H1 (cell line): ENCODE data around the gene EPB42. TPM values are rescaled to one million over a fixed set of nuclear protein-coding genes. Genes with fewer than 3 reads are reported as not detected.

ENCODE experiments used
- CTCF ChIA-PET: fragments of 300-600 bp; sonication (Branson Sonifier 250); formaldehyde crosslinking; loops from one replicate; lab custom pipeline; 2021; ENCODE audit not compliant: partially characterized antibody; lab: Charles Lee
- POLR2A ChIA-PET: fragments of 300-600 bp; sonication (Branson Sonifier 250); formaldehyde crosslinking; loops from one replicate; lab custom pipeline; 2021; ENCODE audit warnings: inconsistent platforms; ENCODE audit not compliant: partially characterized antibody; lab: Charles Lee
- DNase-seq, 2 experiments: peaks; one replicate each; pipeline versions ENCODE4 v3.0.0 to v3.0.0-alpha.2; 2010 to 2022; ENCODE audit warnings: low spot score in 2 of 2, low read depth in 1 of 2, mixed read lengths in 1 of 2
- FAIRE-seq: peaks from 2 replicates; lab custom pipeline; 2011; peaks lifted over from hg19 to GRCh38; lab: Jason Lieb, UNC
- H2AFZ ChIP-seq: 2 replicates; pipeline ENCODE4 v1.8.1; 2012; ENCODE audit warnings: low read length, inconsistent platforms
- H2AK5ac ChIP-seq: 2 replicates; pipeline ENCODE4 v1.6.1; 2013; ENCODE audit warnings: low read depth, low read length
- H2BK120ac ChIP-seq: replicated peaks from 2 replicates; pipeline ENCODE3; 2013; ENCODE audit warnings: low read depth, low read length, inconsistent platforms
- H2BK12ac ChIP-seq: 2 replicates; pipeline ENCODE4 v1.6.1; 2013; ENCODE audit warnings: low read depth, low read length
- H2BK15ac ChIP-seq: 2 replicates; pipeline ENCODE4 v1.6.1; 2013; ENCODE audit warnings: low read length
- H2BK20ac ChIP-seq: 2 replicates; pipeline ENCODE4 v1.6.1; 2013; ENCODE audit warnings: low read length
- H2BK5ac ChIP-seq: 2 replicates; pipeline ENCODE4 v1.6.1; 2013; ENCODE audit warnings: low read depth, low read length
- H3K14ac ChIP-seq: 2 replicates; pipeline ENCODE4 v1.6.1; 2013; ENCODE audit warnings: inconsistent platforms; ENCODE audit not compliant: insufficient read length
- H3K18ac ChIP-seq: 2 replicates; pipeline ENCODE4 v1.6.1; 2013; ENCODE audit warnings: low read length; ENCODE audit errors: extremely low read depth
- H3K23ac ChIP-seq: 2 replicates; pipeline ENCODE4 v1.6.1; 2013; ENCODE audit warnings: inconsistent platforms; ENCODE audit not compliant: insufficient read length
- H3K23me2 ChIP-seq: 2 replicates; pipeline ENCODE4 v1.6.1; 2013; ENCODE audit warnings: low read depth, low read length
- H3K27ac ChIP-seq: 2 replicates; pipeline ENCODE4 v1.6.1; 2011; ENCODE audit warnings: low read depth, low read length, inconsistent platforms
- H3K27me3 ChIP-seq, 4 experiments: replicated peaks in 1 of 4; 1 replicate in 1 of 4; 2 replicates in 3 of 4; pipeline versions ENCODE4 v1.6.1 to v1.8.1; 2011 to 2013; ENCODE audit warnings: low read length in 3 of 4, mild to moderate bottlenecking in 3 of 4, inconsistent platforms in 2 of 4, mixed read lengths in 2 of 4, moderate library complexity in 1 of 4; ENCODE audit not compliant: control insufficient read depth in 3 of 4, insufficient read depth in 3 of 4; ENCODE audit errors: extremely low read depth in 1 of 4
- H3K36me3 ChIP-seq, 4 experiments: 2 replicates each; pipeline versions ENCODE4 v1.6.1 to v1.8.1; 2011 to 2013; ENCODE audit warnings: mild to moderate bottlenecking in 4 of 4, low read length in 3 of 4, moderate library complexity in 2 of 4, control low read depth in 1 of 4, inconsistent platforms in 1 of 4; ENCODE audit not compliant: insufficient read depth in 4 of 4, control insufficient read depth in 2 of 4
- H3K4ac ChIP-seq: replicated peaks from 2 replicates; pipeline ENCODE3; 2013; ENCODE audit warnings: low read length, low read depth, mixed read lengths, inconsistent platforms; ENCODE audit not compliant: insufficient read length
- H3K4me1 ChIP-seq, 4 experiments: replicated peaks in 1 of 4; 1 replicate in 1 of 4; 2 replicates in 3 of 4; pipeline versions ENCODE4 v1.6.1 to v1.8.1; 2011 to 2013; ENCODE audit warnings: low read length in 3 of 4, inconsistent platforms in 2 of 4, mixed read lengths in 1 of 4; ENCODE audit not compliant: insufficient read depth in 4 of 4, control insufficient read depth in 3 of 4
- H3K4me2 ChIP-seq, 2 experiments: 2 replicates each; pipeline versions ENCODE4 v1.6.1 to v1.8.1; 2011 to 2013; ENCODE audit warnings: low read depth in 2 of 2, low read length in 2 of 2, control low read depth in 1 of 2, inconsistent platforms in 1 of 2, mild to moderate bottlenecking in 1 of 2; ENCODE audit not compliant: insufficient read depth in 1 of 2
- H3K4me3 ChIP-seq, 4 experiments: fragments of 200-600, 300-600 bp in 1 of 4; sonication (generic), shearing (Covaris generic), sonication (Bioruptor Twin) in 1 of 4; 2 replicates each; pipeline versions ENCODE4 v1.5.1 to v1.8.1; 2011 to 2016; ENCODE audit warnings: low read length in 4 of 4, low read depth in 3 of 4, control low read depth in 2 of 4, inconsistent platforms in 2 of 4, mild to moderate bottlenecking in 2 of 4, mixed read lengths in 1 of 4, moderate library complexity in 1 of 4; ENCODE audit not compliant: insufficient read depth in 2 of 4; ENCODE audit errors: extremely low read depth in 1 of 4
- H3K56ac ChIP-seq: replicated peaks from 2 replicates; pipeline ENCODE3; 2013; ENCODE audit warnings: low read depth, mild to moderate bottlenecking, mixed read lengths, low read length, inconsistent platforms; ENCODE audit not compliant: insufficient read length
- H3K79me1 ChIP-seq: 2 replicates; pipeline ENCODE4 v1.6.1; 2013; ENCODE audit warnings: low read depth, low read length, control low read depth
- H3K79me2 ChIP-seq, 2 experiments: 2 replicates each; pipeline versions ENCODE4 v1.6.1 to v1.8.1; 2012 to 2013; ENCODE audit warnings: low read length in 2 of 2, mild to moderate bottlenecking in 2 of 2, inconsistent platforms in 1 of 2; ENCODE audit not compliant: insufficient read depth in 2 of 2, control insufficient read depth in 1 of 2
- H3K9ac ChIP-seq, 4 experiments: replicated peaks in 1 of 4; 1 replicate in 1 of 4; 2 replicates in 3 of 4; pipeline versions ENCODE4 v1.6.1 to v1.8.1; 2011 to 2013; ENCODE audit warnings: low read depth in 3 of 4, low read length in 3 of 4, control low read depth in 2 of 4, mild to moderate bottlenecking in 2 of 4, moderate library complexity in 2 of 4, inconsistent platforms in 1 of 4; ENCODE audit errors: extremely low read depth in 1 of 4
- H3K9me3 ChIP-seq, 2 experiments: 2 replicates each; pipeline versions ENCODE4 v1.6.1 to v1.8.1; 2012 to 2013; ENCODE audit warnings: mild to moderate bottlenecking in 2 of 2, moderate library complexity in 2 of 2, control low read depth in 1 of 2, inconsistent platforms in 1 of 2, low read depth in 1 of 2, low read length in 1 of 2, mixed read lengths in 1 of 2; ENCODE audit not compliant: insufficient read depth in 2 of 2
- H4K20me1 ChIP-seq, 2 experiments: replicated peaks in 1 of 2; 2 replicates each; pipeline versions ENCODE3 to v1.8.1; 2011 to 2013; ENCODE audit warnings: inconsistent platforms in 2 of 2, low read length in 2 of 2, mild to moderate bottlenecking in 1 of 2; ENCODE audit not compliant: insufficient read depth in 2 of 2, control insufficient read depth in 1 of 2
- H4K5ac ChIP-seq: 2 replicates; pipeline ENCODE4 v1.6.1; 2013; ENCODE audit warnings: low read length, low read depth, mixed read lengths, inconsistent platforms; ENCODE audit not compliant: insufficient read length
- H4K8ac ChIP-seq: 2 replicates; pipeline ENCODE4 v1.8.0; 2013; ENCODE audit warnings: mild to moderate bottlenecking, moderate library complexity, low read length, inconsistent platforms; ENCODE audit not compliant: insufficient read depth; ENCODE audit errors: extremely low read depth
- H4K91ac ChIP-seq: replicated peaks from 2 replicates; pipeline ENCODE3; 2013; ENCODE audit warnings: low read length, mixed read lengths, inconsistent platforms; ENCODE audit not compliant: insufficient read length
- BCL11A ChIP-seq, 2 experiments: IDR thresholded peaks; one replicate each; pipeline ENCODE4 v1.6.1; 2011; ENCODE audit warnings: low read depth in 2 of 2, low read length in 2 of 2, mild to moderate bottlenecking in 2 of 2
- CBX5 ChIP-seq: fragments of 300-800, 300-1000 bp; sonication (generic); IDR thresholded peaks from 2 replicates; pipeline ENCODE4 v1.7.1; 2016; ENCODE audit warnings: antibody characterized with exemption, low read length, low read depth
- E2F6 ChIP-seq: IDR thresholded peaks from 2 replicates; pipeline ENCODE4 v1.6.1; 2012; ENCODE audit warnings: inconsistent platforms
- EZH2 ChIP-seq: fragments of 200-600 bp; sonication (generic); IDR thresholded peaks from 2 replicates; pipeline ENCODE4 v1.7.1; 2012; ENCODE audit warnings: low read depth, mild to moderate bottlenecking, moderate library complexity, low read length, inconsistent platforms; ENCODE audit not compliant: severe bottlenecking
- FOSL1 ChIP-seq: IDR thresholded peaks from 2 replicates; pipeline ENCODE4 v1.6.1; 2011; ENCODE audit warnings: mild to moderate bottlenecking, low read depth, low read length, moderate library complexity; ENCODE audit not compliant: insufficient read depth
- KDM5A ChIP-seq: fragments of 200-600 bp; IDR thresholded peaks from 2 replicates; pipeline ENCODE4 v1.7.1; 2012; ENCODE audit warnings: mild to moderate bottlenecking, low read length, inconsistent platforms, mixed read lengths
- RBBP5 ChIP-seq: IDR thresholded peaks from 2 replicates; pipeline ENCODE4 v1.7.1; 2012; ENCODE audit warnings: low read depth, mild to moderate bottlenecking, inconsistent platforms, low read length, moderate library complexity, borderline replicate concordance
- SAP30 ChIP-seq: fragments of 300-600 bp; sonication (generic); IDR thresholded peaks from 2 replicates; pipeline ENCODE4 v1.7.1; 2012; ENCODE audit warnings: low read length, moderate library complexity, mild to moderate bottlenecking, inconsistent platforms; ENCODE audit not compliant: insufficient read depth, insufficient replicate concordance
- SP2 ChIP-seq: IDR thresholded peaks from 2 replicates; pipeline ENCODE4 v1.6.1; 2012; ENCODE audit warnings: mild to moderate bottlenecking, low read length, inconsistent platforms
- TBP ChIP-seq: IDR thresholded peaks from 2 replicates; pipeline ENCODE4 v1.6.1; 2011; ENCODE audit warnings: low read depth, low read length, improper control_type of control experiment
- ZNF274 ChIP-seq: IDR thresholded peaks from 2 replicates; pipeline ENCODE4 v1.7.0; 2012; ENCODE audit warnings: low read length, borderline replicate concordance; ENCODE audit errors: extremely low read depth
- WGBS, 2 experiments: shearing (Covaris generic) in 1 of 2; methylation state at CpG; one replicate each; pipeline versions ENCODE4 v1.1.6 to v1.1.7; 2013 to 2015; ENCODE audit warnings: low lambda C conversion rate in 2 of 2, mixed read lengths in 2 of 2, inconsistent platforms in 1 of 2, low coverage in 1 of 2, missing lambda C conversion rate in 1 of 2; ENCODE audit not compliant: insufficient replicate concordance in 2 of 2, insufficient coverage in 1 of 2, insufficient read length in 1 of 2; ENCODE audit errors: extremely low coverage in 1 of 2, missing lambda C conversion rate in 1 of 2; 5-methylcytosine and 5-hydroxymethylcytosine counted together
- polyA plus RNA-seq, 7 experiments: library from polyadenylated mRNA; depleted of rRNA in 3 of 7; stranded (reverse) in 5 of 7; unstranded in 2 of 7; fragments of >200 nt in 5 of 7; fragments of 200-250 nt in 2 of 7; gene quantifications; 1 replicate in 5 of 7; 2 replicates in 1 of 7; 4 replicates in 1 of 7; pipeline versions ENCODE4 v1.2.1 to v1.2.3, GENCODE V29; 2011 to 2013; ENCODE audit warnings: missing spikeins in 2 of 7, mixed read lengths in 2 of 7
- total RNA-seq: library from RNA; stranded (reverse); fragmentation: NEBNext Ultra II Directional; extraction: Animal tissue kit (Norgen Biotek cat#: 25700); gene quantifications from 2 replicates; pipeline ENCODE4 v1.2.1, GENCODE V29; 2021

The EPB42 gene
- total and polyA plus RNA-seq, 2 of the 8 experiments (the other 6 are each of a cell fraction or from before 2014, with no cell fraction given): not detected

GRCh38 chr15:43184407-43185124 lies 36.3 kb downstream of the EPB42 start:
- H3K4ac ChIP-seq: no peak overlapping the region
- CTCF ChIA-PET: interaction anchor here (0.5 to 4.1 kb wide), 8 partner anchors 10 to 197 kb away, joined by 3 to 16 read pairs (median 4); no protein-coding TSS in a partner anchor
- H4K5ac ChIP-seq: no peak overlapping the region
- H4K91ac ChIP-seq: no peak overlapping the region
- H3K23ac ChIP-seq: no peak overlapping the region
- DNase-seq (no peak), FAIRE-seq (no peak)
- H2BK20ac ChIP-seq: no peak overlapping the region
- no peaks in the 10 kb centered on the region for H3K79me2 ChIP-seq
- no peaks in the 10 kb centered on the region for H3K9me3 ChIP-seq
- no peak overlapping the region for H3K27ac ChIP-seq
- no peak overlapping the region for H3K56ac ChIP-seq
- H2BK5ac ChIP-seq: no peak overlapping the region
- H4K20me1 ChIP-seq: peaks cover 0 to 2% of the 10 kb centered on the region in 2 experiments
- H3K27me3 ChIP-seq: no peaks in the 10 kb centered on the region
- no peak overlapping the region for H2AFZ ChIP-seq
- H3K36me3 ChIP-seq: no peaks in the 10 kb centered on the region
- H3K18ac ChIP-seq: no peak overlapping the region
- H3K14ac ChIP-seq: no peak overlapping the region
- POLR2A ChIA-PET: interaction anchor here (1.1 to 1.2 kb wide), 2 partner anchors 8 to 9 kb away, joined by 3 to 4 read pairs; no protein-coding TSS in a partner anchor
- H3K9ac ChIP-seq: no peak overlapping the region
- no peak overlapping the region for H2BK120ac ChIP-seq
- H2AK5ac ChIP-seq: no peak overlapping the region
- no peak overlapping the region for H2BK15ac ChIP-seq
- H3K4me1 ChIP-seq: peaks cover 4 to 8% (median 5%) of the 10 kb centered on the region in 4 experiments; a peak in 5 of 7 replicates
- H3K79me1 ChIP-seq: no peaks in the 10 kb centered on the region
- peak overlapping the region; percentile 96 to 99 for H3K4me2 ChIP-seq
- H3K23me2 ChIP-seq: peaks cover 7% of the 10 kb centered on the region
- H3K4me3 ChIP-seq: peak overlapping the region; percentile 64 to 93 (median 89); a peak in 5 of 8 replicates
- no peak overlapping the region for H2BK12ac ChIP-seq
- 55% methylated on average over 9 of the region's 9 CpGs; no CpG with 5 or more reads in 1 of the 2 experiments for WGBS, 2 experiments
- H4K8ac ChIP-seq: no peak overlapping the region
- TF ChIP-seq FOSL1: no peak
- TF ChIP-seq EZH2: no peak
- TF ChIP-seq BCL11A (IDR thresholded peaks at IDR 0.05; ENCODE audit: low read depth in 2 of 2, low read length in 2 of 2): no peak
- no peak for TF ChIP-seq RBBP5
- no peak for TF ChIP-seq ZNF274
- TF ChIP-seq SAP30: peak; percentile 17
- TF ChIP-seq KDM5A: no peak
- TF ChIP-seq CBX5: no peak
- TF ChIP-seq SP2: no peak
- TF ChIP-seq E2F6: no peak
- no peak for TF ChIP-seq TBP
